OCI-LY1 (cell line): ENCODE data around the gene EIF3CL.
"Not testable (repeated sequence)": the region's sequence is repeated elsewhere in the genome, so short reads cannot be mapped to it uniquely, and the experiment has no call there.

ENCODE experiments used
- EZH2 ChIP-seq: fragments of 200-600 bp; sonication (generic), shearing (Covaris generic); IDR thresholded peaks from 2 replicates; pipeline ENCODE4 v1.8.0; 2017; ENCODE audit warnings: borderline replicate concordance, mixed run types, mild to moderate bottlenecking, antibody characterized with exemption, low read length, moderate library complexity, mixed read lengths
- TF ChIP-seq, protein P1 (sequence below): fragments of 200-600 bp; sonication (generic), shearing (Covaris generic); IDR thresholded peaks from 2 replicates; pipeline ENCODE4 v1.5.1; 2017; ENCODE audit warnings: mild to moderate bottlenecking, antibody characterized with exemption, low read length, moderate library complexity, mixed read lengths

- TF ChIP-seq, protein P1, sequence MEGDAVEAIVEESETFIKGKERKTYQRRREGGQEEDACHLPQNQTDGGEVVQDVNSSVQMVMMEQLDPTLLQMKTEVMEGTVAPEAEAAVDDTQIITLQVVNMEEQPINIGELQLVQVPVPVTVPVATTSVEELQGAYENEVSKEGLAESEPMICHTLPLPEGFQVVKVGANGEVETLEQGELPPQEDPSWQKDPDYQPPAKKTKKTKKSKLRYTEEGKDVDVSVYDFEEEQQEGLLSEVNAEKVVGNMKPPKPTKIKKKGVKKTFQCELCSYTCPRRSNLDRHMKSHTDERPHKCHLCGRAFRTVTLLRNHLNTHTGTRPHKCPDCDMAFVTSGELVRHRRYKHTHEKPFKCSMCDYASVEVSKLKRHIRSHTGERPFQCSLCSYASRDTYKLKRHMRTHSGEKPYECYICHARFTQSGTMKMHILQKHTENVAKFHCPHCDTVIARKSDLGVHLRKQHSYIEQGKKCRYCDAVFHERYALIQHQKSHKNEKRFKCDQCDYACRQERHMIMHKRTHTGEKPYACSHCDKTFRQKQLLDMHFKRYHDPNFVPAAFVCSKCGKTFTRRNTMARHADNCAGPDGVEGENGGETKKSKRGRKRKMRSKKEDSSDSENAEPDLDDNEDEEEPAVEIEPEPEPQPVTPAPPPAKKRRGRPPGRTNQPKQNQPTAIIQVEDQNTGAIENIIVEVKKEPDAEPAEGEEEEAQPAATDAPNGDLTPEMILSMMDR = not testable (repeated sequence)
- not testable (repeated sequence) for TF ChIP-seq EZH2
Measured at GRCh38 chr16:28374281-28374680, 29.4 kb downstream of the EIF3CL start.
